Measurements from ENCODE around the gene TNFRSF14. TPM values are rescaled to one million over a fixed set of nuclear protein-coding genes. Genes with fewer than 3 reads are reported as not detected.

Gene TNFRSF14
- polyA plus RNA-seq, 2 of the 4 experiments (the other 2 are of a cell fraction), result 0.16 to 0.25 TPM

- FAIRE-seq, result no peak
Measured at GRCh38 chr1:2529784-2530512, 26.2 kb upstream of the TNFRSF14 start, which contains the start of gene HES5. HES5 (minus strand) TSS chr1:2530263; CDS start chr1:2530164, 99 bp downstream.

GRCh38 chr1:2530513-2531361, 25.4 kb upstream of the TNFRSF14 start:
- Histone ChIP-seq H3K9me3 (no peaks in the 10 kb centered on the region), H3K4me1 (peaks cover 36% of the 10 kb centered on the region), H3K4me3 (no peak overlapping the region), H3K27ac (peak overlapping the region in 1 of 2 experiments; percentile 64; a peak in 3 of 6 replicates), H3K4me2 (no peak overlapping the region)
- DNase-seq (ENCODE audit: low read depth in 1 of 2, low spot score in 1 of 2) (no peak), FAIRE-seq (no peak), ATAC-seq (no peak)
- ChIA-PET POLR2A (no interaction called here), CTCF (interaction anchor here (0.8 to 6.1 kb wide), 2 partner anchors 16 to 37 kb away, joined by 3 to 36 read pairs; no protein-coding TSS in a partner anchor)
- no peak for TF ChIP-seq RAD21 (conservative IDR thresholded peaks at IDR 0.05 in 1 of 2, IDR thresholded peaks at IDR 0.05 in 1 of 2)
- TF ChIP-seq TP53 (CRISPR knock-in tag; IDR thresholded peaks at IDR 0.05), result no peak
- TF ChIP-seq CTCF (IDR thresholded peaks at IDR 0.05), result no peak
- 81% methylated on average over 14 of the region's 30 CpGs for WGBS (ENCODE audit: missing lambda C conversion rate)

More at GRCh38 chr1:2529784-2530512, 26.2 kb upstream of the TNFRSF14 start, which contains the start of gene HES5:
- TF ChIP-seq KDM1A (IDR thresholded peaks at IDR 0.05; ENCODE audit: low read depth), result no peak
- TF ChIP-seq SMC3 (IDR thresholded peaks at IDR 0.05), result no peak
- TF ChIP-seq ELK1 (IDR thresholded peaks at IDR 0.05; ENCODE audit: low read depth, low read length), result no peak
- no peak for TF ChIP-seq NPAS2 (CRISPR knock-in tag; IDR thresholded peaks at IDR 0.05; ENCODE audit: borderline replicate concordance)
- DNase-seq (ENCODE audit: low read depth in 1 of 2, low spot score in 1 of 2) (no peak), ATAC-seq (no peak)
- no peaks in the 10 kb centered on the region for H3K9me3 ChIP-seq
- CTCF ChIA-PET, result interaction anchor here (6.1 kb wide), 1 partner anchor 17 kb away, joined by 36 read pairs; no protein-coding TSS in a partner anchor
- peak within 1 kb of the TSS in 1 of 2 experiments; percentile 64; a peak in 3 of 6 replicates for H3K27ac ChIP-seq
- POLR2A ChIA-PET, result no interaction called here
- 97% methylated on average over 60 of the region's 91 CpGs for WGBS (ENCODE audit: missing lambda C conversion rate)
- no peak within 1 kb of the TSS for H3K4me2 ChIP-seq
- peaks cover 32% of the 10 kb centered on the region for H3K4me1 ChIP-seq
- H3K4me3 ChIP-seq, result no peak within 1 kb of the TSS

GRCh38 chr1:2532485-2533160, 23.5 kb upstream of the TNFRSF14 start:
- no peak overlapping the region for H3K4me2 ChIP-seq
- TF ChIP-seq ATOH8 (CRISPR knock-in tag; IDR thresholded peaks at IDR 0.05; ENCODE audit: low read depth), result no peak
- TF ChIP-seq ELK1 (IDR thresholded peaks at IDR 0.05; ENCODE audit: low read depth, low read length), result no peak
- no peak for TF ChIP-seq CBX8 (IDR thresholded peaks at IDR 0.05)
- no peak for TF ChIP-seq KDM1A (IDR thresholded peaks at IDR 0.05; ENCODE audit: low read depth)
- no peak for TF ChIP-seq REST (IDR thresholded peaks at IDR 0.05)
- no peak for TF ChIP-seq HEYL (CRISPR knock-in tag; IDR thresholded peaks at IDR 0.05)
- TF ChIP-seq GATA3 (IDR thresholded peaks at IDR 0.05; ENCODE audit: borderline replicate concordance), result no peak
- TF ChIP-seq HMGXB4 (CRISPR knock-in tag; IDR thresholded peaks at IDR 0.05; ENCODE audit: borderline replicate concordance), result no peak
- no peak for TF ChIP-seq HDAC2 (IDR thresholded peaks at IDR 0.05)
- TF ChIP-seq HOXB13 (CRISPR knock-in tag; IDR thresholded peaks at IDR 0.05; ENCODE audit: low read depth), result no peak
- TF ChIP-seq ZFP36 (IDR thresholded peaks at IDR 0.05; ENCODE audit: borderline replicate concordance, partially characterized antibody), result no peak

More at GRCh38 chr1:2532485-2533160, 23.5 kb upstream of the TNFRSF14 start:
- ChIA-PET POLR2A (no interaction called here), CTCF (interaction anchor here (1.5 to 6.1 kb wide), 2 partner anchors 14 to 118 kb away, joined by 4 to 36 read pairs; no protein-coding TSS in a partner anchor)
- FAIRE-seq, result no peak
- ATAC-seq, result no peak
- no peak for DNase-seq (ENCODE audit: low read depth in 1 of 2, low spot score in 1 of 2)
- Histone ChIP-seq H3K4me1 (peaks cover 28% of the 10 kb centered on the region), H3K4me3 (no peak overlapping the region), H3K9me3 (no peaks in the 10 kb centered on the region), H3K27ac (peak overlapping the region in 1 of 2 experiments; percentile 85; a peak in 3 of 6 replicates)
- 91% methylated on average over 5 of the region's 23 CpGs for WGBS (ENCODE audit: missing lambda C conversion rate)

Measured in A549 (cell line).